ELR (cell line): ENCODE results near the gene CDIPT.

Experiments used
- DNase-seq: peaks from one replicate; pipeline ENCODE4 v3.0.0-alpha.2; 2015; ENCODE audit warnings: low read depth

The CDIPT gene

GRCh38 chr16:29825145-29826044 is 37.6 kb downstream of the CDIPT start:
- peak; percentile 93 for DNase-seq

GRCh38 chr16:29824589-29825144 is 38.4 kb downstream of the CDIPT start:
- peak; percentile 87 for DNase-seq

GRCh38 chr16:29821643-29822115 is 41.3 kb downstream of the CDIPT start:
- DNase-seq, result peak; percentile 94

- peak; percentile 53 for DNase-seq
Measured at GRCh38 chr16:29820730-29821642, 42.0 kb downstream of the CDIPT start.

- peak; percentile 73 for DNase-seq
Measured at GRCh38 chr16:29820271-29820701, 42.7 kb downstream of the CDIPT start, which contains the start of gene MVP. Gene MVP (plus strand): TSS chr16:29820462. CDS start chr16:29830550, 10,088 bp downstream.

GRCh38 chr16:29819506-29819905 is 43.5 kb downstream of the CDIPT start:
- DNase-seq, result no peak

GRCh38 chr16:29818082-29818481 is 44.9 kb downstream of the CDIPT start:
- no peak for DNase-seq

GRCh38 chr16:29816694-29817441 is 46.2 kb downstream of the CDIPT start:
- peak; percentile 75 for DNase-seq

- DNase-seq, result peak; percentile 100
Measured at GRCh38 chr16:29815793-29816693, 47.0 kb downstream of the CDIPT start, which contains the start of gene PAGR1. Gene PAGR1 (plus strand): TSS chr16:29816152. CDS start chr16:29816526, 374 bp downstream.

GRCh38 chr16:29815032-29815721 is 47.8 kb downstream of the CDIPT start:
- peak; percentile 51 for DNase-seq

- DNase-seq, result no peak
Measured at GRCh38 chr16:29814592-29814991, 48.4 kb downstream of the CDIPT start.

- DNase-seq, result no peak
Measured at GRCh38 chr16:29813644-29814562, 49.1 kb downstream of the CDIPT start.

GRCh38 chr16:29812754-29813643 is 50.0 kb downstream of the CDIPT start:
- no peak for DNase-seq

GRCh38 chr16:29811896-29812665 is 50.9 kb downstream of the CDIPT start, which contains the start of gene PRRT2:
Gene PRRT2 (plus strand): TSS chr16:29812193. CDS start chr16:29813055, 862 bp downstream.
- DNase-seq, result peak; percentile 61

GRCh38 chr16:29811170-29811895 is 51.7 kb downstream of the CDIPT start:
- DNase-seq, result peak; percentile 98

GRCh38 chr16:29810699-29811169 is 52.3 kb downstream of the CDIPT start:
- no peak for DNase-seq
